PC-3 (cell line): ENCODE measurements around the gene STARD3.

Source experiments
- EZH2 ChIP-seq: fragments of 300-600 bp; sonication (generic); IDR thresholded peaks from one replicate; pipeline ENCODE4 v1.6.1; 2017; ENCODE audit warnings: antibody characterized with exemption, mild to moderate bottlenecking, low read length; ENCODE audit not compliant: unreplicated experiment
- EZH2phosphoT487 ChIP-seq: fragments of 300-600 bp; sonication (generic); IDR thresholded peaks from 2 replicates; pipeline ENCODE4 v1.6.1; 2018; ENCODE audit warnings: mild to moderate bottlenecking, antibody characterized with exemption, low read length, borderline replicate concordance
- TF ChIP-seq, protein P1 (sequence below): fragments of 300-600 bp; sonication (generic); conservative IDR thresholded peaks from 2 replicates; pipeline ENCODE4 v1.5.1; 2017; ENCODE audit warnings: antibody characterized with exemption, low read depth, mild to moderate bottlenecking, low read length

DNA sequence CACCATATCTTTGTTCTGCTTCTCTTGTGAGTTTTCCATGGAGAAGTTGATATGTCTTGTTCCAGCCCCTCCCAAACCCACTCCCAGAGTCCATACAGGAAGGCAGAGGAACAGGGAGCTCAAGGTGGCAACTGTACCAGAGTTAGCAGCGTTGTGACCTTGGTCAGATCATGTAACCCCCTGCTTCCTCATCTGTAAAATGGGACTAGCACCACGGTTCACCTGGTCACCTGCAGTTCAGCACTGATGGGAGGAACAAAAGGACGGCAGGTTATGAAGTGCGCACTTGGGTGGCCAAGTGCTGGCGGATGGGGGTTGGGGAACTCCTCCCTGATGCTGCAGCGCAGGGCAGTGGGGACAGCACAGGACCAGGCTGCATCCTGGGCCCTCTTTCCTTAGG lies 21.5 kb upstream of the STARD3 start:
- TF ChIP-seq, protein P1, sequence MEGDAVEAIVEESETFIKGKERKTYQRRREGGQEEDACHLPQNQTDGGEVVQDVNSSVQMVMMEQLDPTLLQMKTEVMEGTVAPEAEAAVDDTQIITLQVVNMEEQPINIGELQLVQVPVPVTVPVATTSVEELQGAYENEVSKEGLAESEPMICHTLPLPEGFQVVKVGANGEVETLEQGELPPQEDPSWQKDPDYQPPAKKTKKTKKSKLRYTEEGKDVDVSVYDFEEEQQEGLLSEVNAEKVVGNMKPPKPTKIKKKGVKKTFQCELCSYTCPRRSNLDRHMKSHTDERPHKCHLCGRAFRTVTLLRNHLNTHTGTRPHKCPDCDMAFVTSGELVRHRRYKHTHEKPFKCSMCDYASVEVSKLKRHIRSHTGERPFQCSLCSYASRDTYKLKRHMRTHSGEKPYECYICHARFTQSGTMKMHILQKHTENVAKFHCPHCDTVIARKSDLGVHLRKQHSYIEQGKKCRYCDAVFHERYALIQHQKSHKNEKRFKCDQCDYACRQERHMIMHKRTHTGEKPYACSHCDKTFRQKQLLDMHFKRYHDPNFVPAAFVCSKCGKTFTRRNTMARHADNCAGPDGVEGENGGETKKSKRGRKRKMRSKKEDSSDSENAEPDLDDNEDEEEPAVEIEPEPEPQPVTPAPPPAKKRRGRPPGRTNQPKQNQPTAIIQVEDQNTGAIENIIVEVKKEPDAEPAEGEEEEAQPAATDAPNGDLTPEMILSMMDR: no peak
- TF ChIP-seq EZH2phosphoT487 (no peak), EZH2 (no peak)
